DLD1 (cell line): Measurements from ENCODE around the gene ADCY3.

Source experiments
- in situ Hi-C: cut with HindIII; loops from 2 replicates; pipeline ENCODE4 v1.10.0; 2017; ENCODE audit warnings: low sequenced_read_pairs

The ADCY3 gene

GRCh38 chr2:24920098-24920808, at the start of gene ADCY3:
TSS of gene ADCY3 (minus strand) at chr2:24920237. CDS start at chr2:24918987, 1,250 bp downstream.
- in situ Hi-C loops = no loop called here

- in situ Hi-C loops = no loop called here
Observed at GRCh38 chr2:24969784-24970183, 49.7 kb upstream of the ADCY3 start.

DNA sequence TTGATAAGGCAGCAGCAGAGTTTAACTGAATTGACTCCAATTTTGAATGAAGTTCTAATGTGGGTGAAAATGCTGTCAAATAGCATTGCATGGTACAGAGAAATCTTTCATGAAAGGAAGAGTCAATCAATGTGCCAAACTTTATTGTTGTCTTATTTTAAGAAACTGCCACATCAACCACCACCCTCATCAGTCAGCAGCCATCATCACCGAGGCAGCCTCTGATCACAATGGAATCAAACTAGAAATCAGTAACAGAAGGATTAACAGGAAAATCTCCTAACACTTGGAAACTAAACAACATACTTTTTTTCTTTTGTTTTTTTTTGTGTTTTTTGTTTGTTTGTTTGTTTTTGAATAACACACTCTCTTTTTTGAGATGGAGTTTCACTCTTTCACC, 41.9 kb upstream of the ADCY3 start:
- in situ Hi-C loops = no loop called here

- in situ Hi-C loops = no loop called here
Observed at GRCh38 chr2:24959761-24960160, 39.7 kb upstream of the ADCY3 start.

DNA sequence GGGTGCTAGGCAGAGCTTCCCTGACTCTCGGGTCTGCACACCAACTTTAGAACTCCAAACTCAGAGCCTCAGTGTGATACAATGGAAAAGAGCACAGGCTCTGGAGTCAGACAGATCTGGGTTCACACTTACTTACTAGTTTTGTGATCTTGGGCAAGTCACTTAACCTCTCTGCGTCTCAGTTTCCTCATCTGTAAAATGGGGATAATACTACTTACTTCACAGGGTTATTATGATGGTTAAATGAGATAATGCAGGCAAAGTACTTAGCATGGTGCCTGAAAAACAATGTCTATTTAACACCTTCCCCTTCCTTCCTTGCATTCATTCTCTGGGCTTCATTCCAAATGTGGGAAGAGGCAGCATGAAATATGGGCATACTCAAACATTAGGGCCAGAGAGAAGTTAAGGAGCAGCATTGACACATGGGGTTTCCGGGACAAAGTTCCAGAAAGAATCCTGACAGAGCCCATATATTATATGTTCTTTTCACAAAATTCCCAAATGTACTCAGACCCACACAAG, 38.4 kb upstream of the ADCY3 start:
- in situ Hi-C loops = no loop called here

DNA sequence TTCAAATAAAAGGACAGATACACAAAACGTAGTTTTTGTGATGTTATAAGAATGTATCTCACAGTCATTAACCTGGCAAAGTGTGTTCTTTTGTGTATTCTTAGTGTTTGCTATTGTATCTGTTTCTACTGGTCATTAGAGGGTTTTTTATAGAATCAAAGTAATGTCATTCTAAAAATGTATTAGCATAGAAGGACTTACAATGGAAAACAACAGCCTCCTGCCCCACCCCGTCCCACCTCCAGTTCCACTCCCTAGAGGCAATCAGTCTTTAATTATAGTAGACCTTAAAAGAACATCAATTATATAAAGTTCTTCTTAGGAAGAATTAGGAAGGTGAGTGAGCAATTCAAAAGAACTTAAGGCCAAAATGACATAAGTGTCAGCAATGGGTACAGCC, 37.9 kb upstream of the ADCY3 start:
- in situ Hi-C loops = no loop called here

- in situ Hi-C loops = no loop called here
Observed at GRCh38 chr2:24957221-24957620, 37.2 kb upstream of the ADCY3 start.

GRCh38 chr2:24955921-24956320, 35.9 kb upstream of the ADCY3 start:
- in situ Hi-C loops = no loop called here

DNA sequence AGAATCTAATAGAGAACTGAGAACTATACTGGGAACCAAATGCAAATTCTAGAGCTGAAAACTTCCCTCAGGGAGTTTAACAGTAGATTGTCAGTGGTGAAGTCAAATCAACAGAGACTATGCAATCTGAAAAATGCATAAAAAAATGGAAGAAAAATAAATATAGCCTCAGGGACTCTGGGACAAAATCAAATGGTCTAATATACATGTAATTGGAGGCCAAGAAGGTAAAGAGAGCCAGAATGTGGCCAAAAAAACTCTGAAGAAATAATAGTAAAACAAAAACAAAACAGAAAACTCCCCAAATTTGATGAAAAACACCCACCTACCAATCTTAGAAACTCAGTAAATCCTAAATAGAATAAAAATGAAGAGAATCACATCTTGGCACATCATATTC, 35.2 kb upstream of the ADCY3 start:
- in situ Hi-C loops = no loop called here

GRCh38 chr2:24950102-24950501, 30.1 kb upstream of the ADCY3 start:
- in situ Hi-C loops = no loop called here

DNA sequence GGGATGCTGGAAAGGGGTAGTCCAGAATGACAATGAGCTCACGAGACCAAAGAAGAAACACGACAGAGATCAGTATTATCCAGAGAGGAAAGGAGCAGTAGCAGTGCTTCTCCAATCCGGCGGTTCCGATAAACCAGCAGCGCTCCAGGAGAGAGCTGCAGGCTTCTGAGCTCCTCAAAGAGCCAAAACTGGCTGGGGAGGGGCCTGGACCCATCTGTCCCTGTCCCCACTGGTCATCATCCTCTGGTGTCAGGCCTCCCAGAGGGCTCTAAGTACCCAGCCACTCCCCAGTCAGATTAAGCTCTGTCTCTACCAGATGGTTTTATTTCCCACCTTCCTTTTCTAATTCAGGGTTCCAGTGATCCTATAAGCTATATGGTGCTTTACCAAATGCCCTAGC, 28.5 kb upstream of the ADCY3 start:
- in situ Hi-C loops = no loop called here

- in situ Hi-C loops = no loop called here
Observed at GRCh38 chr2:24947561-24948157, 27.6 kb upstream of the ADCY3 start.

DNA sequence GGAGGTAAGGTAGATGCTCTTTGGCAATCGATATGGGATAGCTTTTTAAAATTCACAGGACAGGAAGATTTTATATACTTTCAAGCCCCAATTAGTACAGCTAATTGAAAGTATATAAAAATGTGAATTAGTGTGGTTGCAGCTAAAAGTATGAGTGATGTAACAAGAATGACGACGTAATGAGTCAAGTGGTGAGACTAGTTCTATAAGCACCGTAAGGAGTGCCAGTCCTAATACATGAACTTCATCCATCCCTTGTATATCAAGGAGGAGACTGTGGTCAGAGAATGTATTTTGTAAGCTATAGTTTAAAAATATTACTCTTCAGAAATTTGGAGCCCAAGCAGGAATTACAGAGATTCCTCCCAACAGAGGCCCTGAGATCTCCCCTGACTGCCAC, 25.9 kb upstream of the ADCY3 start:
- in situ Hi-C loops = no loop called here

DNA sequence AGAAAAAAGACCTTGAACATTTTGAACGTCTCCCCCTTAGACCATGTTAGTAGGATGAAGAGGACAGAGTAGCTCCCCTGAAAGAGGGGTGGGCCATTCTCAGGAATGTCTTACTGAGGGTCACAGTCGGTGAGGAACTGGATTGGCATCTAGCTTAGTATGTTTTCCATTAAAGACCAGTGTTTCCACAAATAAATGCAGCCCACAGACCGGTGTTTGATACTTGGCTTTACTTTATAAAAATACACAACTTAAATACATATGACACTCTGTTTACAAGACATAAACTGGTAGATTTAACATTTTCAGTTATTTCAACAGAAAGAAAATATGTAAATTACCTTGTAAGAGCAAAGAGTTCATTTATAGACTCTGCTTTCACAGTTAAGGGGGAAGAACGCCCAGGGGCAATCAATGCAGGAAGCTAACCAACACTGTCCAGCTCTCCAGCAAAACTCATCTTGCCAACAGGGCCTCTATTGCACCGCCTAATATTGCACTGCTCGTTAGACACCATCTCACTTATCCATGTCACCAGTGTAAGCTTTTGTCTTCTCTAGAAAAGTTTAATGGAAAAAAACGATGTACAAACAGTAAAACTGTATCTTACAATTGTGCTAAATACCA, 23.5 kb upstream of the ADCY3 start:
- in situ Hi-C loops = no loop called here

GRCh38 chr2:24939353-24939752, 19.3 kb upstream of the ADCY3 start:
- in situ Hi-C loops = no loop called here

GRCh38 chr2:24937236-24937635, 17.2 kb upstream of the ADCY3 start:
- in situ Hi-C loops = no loop called here

DNA sequence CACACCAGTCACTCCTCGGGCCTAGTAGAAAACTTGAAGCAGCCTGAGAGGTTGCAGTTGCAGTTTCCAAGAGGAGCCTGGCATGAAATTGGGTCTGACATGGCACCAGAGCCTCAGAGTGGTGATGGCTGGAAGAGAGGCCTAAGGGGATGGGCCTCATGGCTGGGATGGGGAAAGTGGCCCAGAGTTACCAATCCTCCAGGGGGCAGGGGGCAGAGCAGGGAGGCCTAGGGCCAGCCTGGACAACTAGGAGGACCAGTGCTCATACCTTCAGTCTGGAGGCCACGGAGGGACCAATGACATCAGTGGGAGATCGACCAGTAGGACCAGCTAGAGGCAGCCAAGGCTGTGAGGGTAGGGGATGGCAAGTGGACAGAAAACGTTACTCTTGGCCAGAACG, 15.1 kb upstream of the ADCY3 start:
- in situ Hi-C loops = no loop called here

GRCh38 chr2:24932715-24933114, 12.7 kb upstream of the ADCY3 start:
- in situ Hi-C loops = no loop called here

GRCh38 chr2:24930768-24931167, 10.7 kb upstream of the ADCY3 start:
- in situ Hi-C loops = no loop called here

GRCh38 chr2:24929230-24929629, 9.2 kb upstream of the ADCY3 start:
- in situ Hi-C loops = no loop called here

DNA sequence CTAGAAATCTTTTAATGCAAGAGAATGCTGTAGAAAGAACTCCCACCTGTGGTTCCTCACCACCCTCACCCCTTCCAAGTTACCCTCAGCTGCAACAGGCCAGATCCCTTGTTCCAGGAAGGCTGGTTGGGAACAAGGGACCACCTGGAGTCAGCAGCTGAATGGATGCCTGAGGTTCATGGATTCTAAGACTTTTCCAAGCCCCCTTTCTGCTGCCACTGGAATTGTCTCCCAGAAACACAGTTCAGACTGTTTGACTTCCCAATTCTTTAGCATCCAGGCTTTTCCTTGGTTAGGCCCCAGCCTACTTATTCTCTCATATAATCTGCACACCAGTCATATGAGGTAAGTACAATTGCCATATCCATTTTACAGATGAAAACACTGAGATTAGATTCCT, 8.0 kb upstream of the ADCY3 start:
- in situ Hi-C loops = no loop called here

DNA sequence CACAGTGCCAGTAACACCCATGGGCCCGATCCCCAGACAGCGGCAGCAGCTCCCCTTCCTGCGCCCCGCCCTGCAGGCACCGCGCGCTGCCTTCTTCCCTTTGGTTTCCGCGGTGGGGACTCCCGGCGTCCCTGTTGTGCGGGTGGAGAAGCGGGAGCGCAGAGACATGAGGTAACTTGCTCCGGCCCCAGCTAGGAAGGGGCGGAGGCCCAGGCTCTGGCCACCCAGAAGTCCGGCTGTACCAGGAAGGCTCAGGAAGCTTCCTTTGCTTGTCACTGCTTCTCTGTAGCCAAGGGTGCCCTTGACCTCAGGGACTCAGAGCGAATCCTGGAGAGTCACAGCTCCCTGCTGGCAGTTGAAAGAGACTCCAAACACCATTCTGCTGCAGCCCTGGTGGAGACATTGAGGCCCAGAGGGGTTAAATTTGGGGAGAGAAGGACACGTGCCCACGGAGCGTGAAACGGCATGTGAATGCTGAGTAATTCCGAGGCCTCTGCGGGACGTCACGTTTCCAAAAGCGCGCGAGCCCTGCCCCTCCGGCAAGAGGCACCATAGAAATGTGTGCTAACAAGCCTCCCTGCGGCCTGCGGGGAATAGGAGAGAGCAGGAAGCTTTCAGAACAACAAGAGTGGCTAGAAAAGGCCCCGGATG, 6.7 kb upstream of the ADCY3 start:
- in situ Hi-C loops = no loop called here
